GM12872 (cell line): ENCODE results near the gene ULK4.

Source experiments
- TF ChIP-seq, protein P1 (sequence below): IDR thresholded peaks from 3 replicates; pipeline ENCODE4 v1.5.1; 2011; ENCODE audit warnings: low read depth, mild to moderate bottlenecking, low read length, moderate library complexity; ENCODE audit not compliant: insufficient read depth

The ULK4 gene

DNA sequence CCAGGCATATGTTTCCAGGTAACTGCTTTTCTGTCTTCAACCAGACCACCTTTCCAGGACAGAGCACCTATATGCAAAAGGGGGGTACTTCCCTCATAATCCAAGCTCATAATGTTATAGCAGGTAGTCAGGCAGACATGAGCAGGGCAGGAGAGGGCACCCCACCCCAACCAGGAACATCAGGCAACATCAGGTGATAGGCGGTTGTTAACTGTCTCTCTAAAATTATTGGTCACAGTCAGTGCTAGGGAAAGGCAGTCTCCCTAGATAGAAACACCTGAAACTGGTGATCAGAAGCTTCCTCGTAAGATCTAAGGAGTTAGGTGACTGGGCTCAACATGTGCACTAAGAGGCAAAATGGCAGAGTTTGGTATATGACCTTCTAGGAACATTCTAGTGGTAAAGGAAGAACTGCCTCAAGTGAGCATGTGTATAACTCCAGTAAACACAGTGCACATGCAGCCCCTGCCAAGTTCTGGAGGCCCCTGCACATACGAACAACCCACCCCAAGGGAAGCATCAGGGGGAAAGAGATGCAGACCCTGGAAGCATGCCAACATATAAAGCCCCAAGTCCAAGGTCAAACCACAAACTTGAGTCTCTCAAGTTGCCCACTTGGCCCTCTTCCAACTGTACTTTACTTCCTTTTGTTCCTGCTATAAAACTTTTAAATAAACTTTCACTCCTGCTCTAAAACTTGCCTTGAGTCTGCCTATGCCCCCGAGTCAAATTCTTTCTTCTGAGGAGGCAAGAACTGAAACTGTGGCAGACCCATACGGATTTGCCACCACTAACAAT lies 270.9 kb downstream of the ULK4 start:
- TF ChIP-seq, protein P1, sequence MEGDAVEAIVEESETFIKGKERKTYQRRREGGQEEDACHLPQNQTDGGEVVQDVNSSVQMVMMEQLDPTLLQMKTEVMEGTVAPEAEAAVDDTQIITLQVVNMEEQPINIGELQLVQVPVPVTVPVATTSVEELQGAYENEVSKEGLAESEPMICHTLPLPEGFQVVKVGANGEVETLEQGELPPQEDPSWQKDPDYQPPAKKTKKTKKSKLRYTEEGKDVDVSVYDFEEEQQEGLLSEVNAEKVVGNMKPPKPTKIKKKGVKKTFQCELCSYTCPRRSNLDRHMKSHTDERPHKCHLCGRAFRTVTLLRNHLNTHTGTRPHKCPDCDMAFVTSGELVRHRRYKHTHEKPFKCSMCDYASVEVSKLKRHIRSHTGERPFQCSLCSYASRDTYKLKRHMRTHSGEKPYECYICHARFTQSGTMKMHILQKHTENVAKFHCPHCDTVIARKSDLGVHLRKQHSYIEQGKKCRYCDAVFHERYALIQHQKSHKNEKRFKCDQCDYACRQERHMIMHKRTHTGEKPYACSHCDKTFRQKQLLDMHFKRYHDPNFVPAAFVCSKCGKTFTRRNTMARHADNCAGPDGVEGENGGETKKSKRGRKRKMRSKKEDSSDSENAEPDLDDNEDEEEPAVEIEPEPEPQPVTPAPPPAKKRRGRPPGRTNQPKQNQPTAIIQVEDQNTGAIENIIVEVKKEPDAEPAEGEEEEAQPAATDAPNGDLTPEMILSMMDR, result no peak

GRCh38 chr3:41688595-41689380 lies 273.1 kb downstream of the ULK4 start:
- TF ChIP-seq, protein P1, result no peak

DNA sequence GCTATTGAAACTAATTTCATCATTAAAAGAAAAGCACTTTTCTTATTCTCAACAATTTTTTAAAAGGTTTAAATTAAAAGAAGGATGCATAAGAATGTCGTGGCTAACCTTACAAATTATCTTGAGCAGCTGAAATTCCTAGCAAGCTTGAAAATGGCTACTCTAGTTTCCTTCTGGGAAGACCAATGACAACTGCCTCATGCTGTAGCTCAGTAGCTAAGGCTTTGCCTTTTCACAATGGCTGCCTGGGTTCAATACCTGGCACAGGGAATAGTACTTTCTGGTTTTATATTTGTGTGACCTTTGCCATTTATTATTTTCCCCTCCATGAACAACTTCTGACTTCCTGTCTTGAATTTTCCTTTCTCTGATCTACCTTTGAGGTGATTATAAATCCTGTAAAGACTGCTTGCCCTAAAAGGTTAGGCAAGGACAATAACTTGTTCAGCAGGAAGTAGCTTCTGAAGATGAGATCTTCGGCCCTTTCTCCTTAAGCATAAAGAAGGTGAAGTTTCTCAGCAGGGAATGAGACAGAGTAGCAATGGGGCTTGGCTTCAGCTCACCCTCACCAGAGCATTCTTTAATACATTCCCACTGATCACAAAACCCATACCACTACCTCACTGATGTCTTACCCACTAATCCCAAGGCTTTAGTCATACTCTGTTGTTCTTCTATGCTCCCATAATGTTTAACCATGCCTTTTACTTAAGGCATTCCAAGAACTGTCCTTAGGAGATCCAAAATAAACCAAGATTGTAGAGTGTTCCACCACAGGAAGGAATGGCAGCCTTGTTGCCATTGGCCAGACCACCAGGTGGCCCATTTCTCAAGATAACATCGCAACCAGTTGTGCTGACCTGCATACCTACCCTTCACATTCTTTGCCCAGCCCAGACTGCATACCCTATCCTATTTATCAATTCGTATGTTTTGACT lies 276.8 kb downstream of the ULK4 start:
- TF ChIP-seq, protein P1, result no peak

- TF ChIP-seq, protein P1, result no peak
These were observed 278.1 kb downstream of the ULK4 start for GRCh38 chr3:41683666-41684350.

GRCh38 chr3:41682996-41683395 lies 278.9 kb downstream of the ULK4 start:
- TF ChIP-seq, protein P1, result no peak

DNA sequence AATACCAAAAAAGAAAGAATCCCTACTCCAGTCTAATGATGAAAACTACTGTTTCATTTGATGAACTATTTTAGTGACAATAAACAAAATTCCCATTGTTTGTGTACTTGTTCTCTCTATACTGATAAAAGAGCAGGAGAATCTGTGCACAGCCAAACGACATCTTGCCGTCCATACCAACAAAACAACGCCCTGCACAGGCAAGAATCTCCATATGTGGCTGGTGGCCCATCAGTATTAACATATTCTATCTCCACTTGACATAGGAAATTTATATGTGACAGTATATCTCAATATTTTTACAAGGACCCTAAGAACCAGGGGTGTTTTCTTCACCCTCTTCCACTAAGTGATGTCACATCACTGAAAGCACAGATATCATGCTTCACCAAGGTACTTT lies 279.5 kb downstream of the ULK4 start:
- TF ChIP-seq, protein P1, result no peak
